Mesodermal cell (in vitro differentiated cells): Measurements from ENCODE around the gene RBMS1.

Experiments
- H3K27ac ChIP-seq: 2 replicates; pipeline ENCODE4 v1.7.0; 2013; ENCODE audit warnings: mild to moderate bottlenecking, low read depth, low read length, moderate library complexity; ENCODE audit not compliant: severe bottlenecking
- H3K36me3 ChIP-seq: 2 replicates; pipeline ENCODE4 v1.7.1; 2013; ENCODE audit warnings: mild to moderate bottlenecking, low read length, moderate library complexity; ENCODE audit not compliant: control insufficient read depth, insufficient read depth
- H3K4me1 ChIP-seq: one replicate; pipeline ENCODE4 v1.7.1; 2013; ENCODE audit warnings: mild to moderate bottlenecking, low read length; ENCODE audit not compliant: insufficient read depth, control insufficient read depth, poor library complexity, severe bottlenecking
- H3K4me3 ChIP-seq: 2 replicates; pipeline ENCODE4 v1.7.0; 2013; ENCODE audit warnings: low read length, control low read depth, mild to moderate bottlenecking; ENCODE audit not compliant: insufficient read depth, poor library complexity, severe bottlenecking; ENCODE audit errors: extremely low read depth
- H3K9me3 ChIP-seq: 2 replicates; pipeline ENCODE4 v1.7.1; 2013; ENCODE audit warnings: mild to moderate bottlenecking, low read length, moderate library complexity; ENCODE audit not compliant: control insufficient read depth
- WGBS, 2 experiments: methylation state at CpG; one replicate each; pipeline ENCODE4 v1.1.5; 2013; ENCODE audit warnings: missing lambda C conversion rate in 2 of 2; ENCODE audit not compliant: insufficient coverage in 2 of 2; 5-methylcytosine and 5-hydroxymethylcytosine counted together

The RBMS1 gene

GRCh38 chr2:160224060-160224459 lies 269.5 kb downstream of the RBMS1 start:
- Histone ChIP-seq H3K4me3 (no peak overlapping the region), H3K27ac (peak overlapping the region; percentile 86), H3K4me1 (peaks cover 65% of the 10 kb centered on the region), H3K36me3 (no peaks in the 10 kb centered on the region), H3K9me3 (no peaks in the 10 kb centered on the region)
- 41 to 83% methylated on average over 1 to 2 of the region's 3 CpGs for WGBS, 2 experiments

DNA sequence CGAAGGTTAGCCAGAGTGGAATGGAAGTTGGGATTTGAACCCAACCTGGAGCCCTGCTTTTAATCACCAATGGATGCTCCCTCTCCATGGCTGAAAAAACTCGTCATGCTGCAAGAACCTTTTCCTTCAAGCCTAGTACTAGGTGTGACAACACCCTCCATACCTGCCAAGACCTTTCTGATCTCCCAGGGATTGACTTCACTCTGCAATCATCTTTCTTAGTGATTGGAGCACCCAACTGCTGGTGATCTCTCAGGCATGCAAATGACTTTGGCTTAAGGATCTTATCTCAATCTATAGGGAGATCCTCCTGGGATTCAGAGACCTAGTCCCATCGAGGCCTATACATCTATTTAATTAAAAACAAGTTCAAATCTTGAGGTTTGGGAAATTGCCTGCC lies 270.0 kb downstream of the RBMS1 start:
- peak overlapping the region; percentile 86 for H3K27ac ChIP-seq
- no peak overlapping the region for H3K4me3 ChIP-seq
- H3K9me3 ChIP-seq, result no peaks in the 10 kb centered on the region
- peaks cover 60% of the 10 kb centered on the region for H3K4me1 ChIP-seq
- H3K36me3 ChIP-seq, result no peaks in the 10 kb centered on the region
- 90 to 92% methylated on average over 1 to 2 of the region's 3 CpGs for WGBS, 2 experiments

- H3K9me3 ChIP-seq, result no peaks in the 10 kb centered on the region
- no peak overlapping the region for H3K27ac ChIP-seq
- H3K4me1 ChIP-seq, result peaks cover 52% of the 10 kb centered on the region
- H3K4me3 ChIP-seq, result no peak overlapping the region
- no peaks in the 10 kb centered on the region for H3K36me3 ChIP-seq
- 76 to 77% methylated on average over 5 to 6 of the region's 7 CpGs for WGBS, 2 experiments
Observed at GRCh38 chr2:160222546-160223283, 270.9 kb downstream of the RBMS1 start.
